Hematopoietic multipotent progenitor cell (in vitro differentiated cells): ENCODE measurements around the gene CRYBG2. TPM values are rescaled to one million over a fixed set of nuclear protein-coding genes. Genes with fewer than 3 reads are reported as not detected.
"Not testable (repeated sequence)": the region's sequence is repeated elsewhere in the genome, so short reads cannot be mapped to it uniquely, and the experiment has no call there.

Experiments
- DNase-seq, 3 donors: peaks; one replicate each; pipeline ENCODE4 v3.0.0-alpha.2; 2011 to 2015; ENCODE audit warnings: low read depth in 2 of 3, low spot score in 2 of 3
- total RNA-seq: library from RNA; depleted of rRNA; stranded (reverse); fragments of >200 nt; gene quantifications from one replicate; pipeline ENCODE4 v1.2.3, GENCODE V29; 2012

The CRYBG2 gene
- under 0.01 TPM for total RNA-seq

- DNase-seq, result no peak
Measured at GRCh38 chr1:26353976-26354820, at the start of gene CRYBG2. Gene CRYBG2, minus strand, starts transcription at chr1:26354130. Its CDS starts 7,473 bp downstream, at chr1:26346657.

DNA sequence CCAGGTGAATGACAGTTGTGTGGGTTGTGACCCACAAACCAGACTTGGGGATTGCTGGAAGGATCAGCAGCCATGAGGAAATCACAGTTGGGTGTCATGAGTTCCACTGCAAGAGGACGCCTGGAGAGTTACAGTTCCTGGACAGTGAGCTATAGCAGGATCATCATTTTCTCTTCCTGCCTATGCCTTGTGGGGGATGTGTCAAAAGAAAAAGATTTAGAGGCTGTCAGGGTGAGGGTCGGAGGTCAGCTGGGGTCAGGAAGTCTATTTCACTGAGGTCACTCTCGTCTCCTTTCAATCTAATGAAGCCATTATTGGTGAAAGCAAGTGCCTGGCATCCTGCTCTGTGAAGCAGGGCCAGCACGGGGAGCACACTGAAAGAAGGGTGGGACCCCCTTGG is 49.7 kb upstream of the CRYBG2 start:
- no peak for DNase-seq

DNA sequence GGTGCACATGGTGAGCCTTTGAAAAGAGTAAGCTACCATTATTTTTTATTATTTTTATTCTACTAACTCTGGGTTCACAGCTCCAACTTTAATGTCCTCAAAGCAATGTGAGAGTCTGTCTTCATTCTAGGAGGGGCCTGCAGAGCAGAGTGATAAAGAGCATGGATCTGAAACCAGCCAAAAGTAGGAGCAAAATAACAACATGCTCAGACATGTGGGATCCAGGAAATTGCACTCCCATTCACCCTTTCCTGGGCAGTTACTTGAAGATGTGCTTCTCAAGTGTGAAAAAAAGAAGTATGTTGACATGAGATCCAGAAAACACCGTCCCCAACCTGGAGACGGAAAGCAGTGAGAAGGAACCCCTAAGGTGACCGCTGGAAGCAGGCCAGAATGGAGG is 48.0 kb upstream of the CRYBG2 start:
- no peak for DNase-seq

DNA sequence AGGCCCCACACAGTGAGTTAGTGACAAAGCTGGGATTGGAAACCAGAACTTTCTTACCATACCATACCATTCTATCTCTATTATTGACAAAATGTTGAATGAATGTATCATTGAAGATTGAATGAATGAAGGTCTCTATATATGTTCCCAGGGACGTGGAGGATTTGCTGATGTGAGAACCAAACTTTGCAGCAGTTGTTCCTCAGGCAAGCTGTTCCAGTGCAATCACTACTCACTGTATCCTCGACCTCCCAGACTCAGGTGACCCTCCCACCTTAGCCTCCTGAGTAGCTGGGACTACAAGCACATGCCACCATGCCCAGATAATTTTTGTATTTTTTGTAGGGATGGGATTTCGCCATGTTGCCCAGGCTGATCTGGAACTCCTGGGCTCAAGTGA is 45.1 kb upstream of the CRYBG2 start:
- DNase-seq, result no peak

- DNase-seq, result no peak
Measured at GRCh38 chr1:26395754-26396153, 41.8 kb upstream of the CRYBG2 start.

GRCh38 chr1:26391450-26391849 is 37.5 kb upstream of the CRYBG2 start:
- DNase-seq, result peak in 2 of 3 donors; percentile 66 to 83

- no peak for DNase-seq
Measured at GRCh38 chr1:26389604-26390247, 35.8 kb upstream of the CRYBG2 start.

GRCh38 chr1:26388791-26389445 is 35.0 kb upstream of the CRYBG2 start:
- DNase-seq, result no peak

DNA sequence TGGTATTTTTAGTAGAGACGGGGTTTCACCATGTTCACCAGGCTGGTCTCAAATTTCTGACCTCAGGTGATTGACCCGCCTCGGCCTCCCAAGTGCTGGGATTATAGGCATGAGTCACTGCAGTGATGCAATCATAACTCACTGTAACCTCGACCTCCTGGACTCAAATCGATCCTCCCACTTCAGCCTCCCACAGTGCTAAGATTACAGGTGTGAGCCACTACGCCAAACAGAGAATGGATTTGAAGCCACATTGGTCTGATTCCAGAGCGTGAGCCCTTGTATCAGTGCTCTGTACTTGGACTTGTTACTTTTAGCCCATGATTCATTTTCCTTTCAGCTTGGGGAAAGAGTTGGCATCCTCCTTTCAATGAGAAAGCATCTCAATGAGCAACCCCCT is 33.5 kb upstream of the CRYBG2 start:
- no peak for DNase-seq

GRCh38 chr1:26385063-26385462 is 31.1 kb upstream of the CRYBG2 start:
- DNase-seq, result not testable (repeated sequence)

- DNase-seq, result no peak
Measured at GRCh38 chr1:26384076-26384475, 30.1 kb upstream of the CRYBG2 start.

- DNase-seq, result no peak
Measured at GRCh38 chr1:26378879-26379251, 24.9 kb upstream of the CRYBG2 start.

DNA sequence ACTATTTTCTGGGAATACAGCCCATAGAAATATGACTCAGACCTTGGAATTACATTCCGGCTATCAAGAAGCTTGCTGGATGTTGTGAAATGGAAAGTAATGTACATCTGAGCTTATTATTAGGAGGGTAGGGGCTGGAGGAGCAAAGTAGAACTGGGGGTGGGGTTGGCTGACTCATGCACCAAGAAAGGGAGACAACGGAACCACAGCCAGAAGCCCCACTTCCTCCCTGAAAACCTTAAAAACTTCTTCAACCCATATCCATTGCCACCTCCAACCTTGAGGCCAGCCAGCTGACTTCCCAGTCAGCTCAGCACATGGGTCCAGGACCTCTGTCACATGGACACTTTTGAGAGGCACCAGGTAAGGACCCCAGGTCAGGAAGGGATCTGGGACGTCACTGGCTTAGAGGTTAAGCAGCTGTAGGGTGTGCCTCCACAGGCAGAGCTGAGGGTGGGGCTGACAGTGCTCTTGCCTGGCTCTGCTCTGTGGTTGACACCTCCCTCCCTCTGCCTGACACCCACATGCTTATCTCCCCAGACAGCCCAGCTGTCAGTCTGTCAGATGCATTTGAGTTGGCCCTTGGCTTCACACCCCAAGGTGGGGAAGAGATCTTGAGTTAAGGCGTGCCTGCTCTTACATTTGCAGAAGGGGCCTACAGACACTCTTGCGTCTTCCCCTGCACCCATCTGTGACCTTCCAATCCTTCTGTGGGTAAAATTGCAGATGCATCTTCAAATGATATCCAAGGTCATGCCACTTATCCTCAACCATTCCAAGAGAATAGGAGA is 24.4 kb upstream of the CRYBG2 start:
- peak; percentile 57 to 92 (median 79) for DNase-seq

GRCh38 chr1:26376050-26376449 is 22.1 kb upstream of the CRYBG2 start:
- no peak for DNase-seq

DNA sequence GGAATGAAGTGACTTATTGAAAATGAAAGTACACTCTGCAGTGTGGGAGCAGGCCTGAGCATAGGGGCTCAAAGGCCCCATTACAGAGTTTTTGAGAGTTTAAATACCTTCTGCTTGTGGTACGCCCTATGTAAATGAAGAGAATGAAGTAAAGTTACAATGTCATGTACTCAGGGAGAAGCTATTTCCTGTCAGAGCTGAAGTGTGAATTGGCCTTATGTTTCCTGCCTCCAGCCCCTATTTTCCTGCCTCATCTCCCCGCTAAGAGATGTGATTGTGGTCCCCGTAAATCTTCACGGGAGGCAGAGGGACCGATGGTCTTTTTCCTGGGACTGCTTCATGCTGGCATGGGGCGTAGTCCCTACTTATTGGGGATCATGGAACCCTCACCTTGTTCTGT is 21.2 kb upstream of the CRYBG2 start:
- peak in 1 of 3 donors; percentile 45 for DNase-seq

DNA sequence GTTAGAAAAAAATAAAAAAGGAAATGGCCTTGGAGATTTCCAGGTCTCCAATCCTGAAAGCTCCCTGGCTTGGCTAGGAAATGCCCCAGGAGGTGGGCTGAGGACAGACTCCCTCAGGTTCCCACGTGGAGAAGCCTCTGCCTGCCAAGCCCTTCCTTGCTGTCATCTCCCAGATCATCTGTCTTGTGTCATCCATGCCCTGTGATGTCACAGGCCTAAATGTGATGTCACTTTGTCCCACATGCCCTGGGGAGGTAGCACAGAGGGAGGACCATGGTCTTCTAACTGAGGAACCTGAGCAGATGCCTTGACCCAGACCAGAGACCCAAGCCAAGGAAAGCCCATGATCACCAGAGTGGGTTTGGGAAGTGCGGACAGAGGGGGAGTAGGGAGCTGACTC is 20.4 kb upstream of the CRYBG2 start:
- DNase-seq, result not testable (repeated sequence)

DNA sequence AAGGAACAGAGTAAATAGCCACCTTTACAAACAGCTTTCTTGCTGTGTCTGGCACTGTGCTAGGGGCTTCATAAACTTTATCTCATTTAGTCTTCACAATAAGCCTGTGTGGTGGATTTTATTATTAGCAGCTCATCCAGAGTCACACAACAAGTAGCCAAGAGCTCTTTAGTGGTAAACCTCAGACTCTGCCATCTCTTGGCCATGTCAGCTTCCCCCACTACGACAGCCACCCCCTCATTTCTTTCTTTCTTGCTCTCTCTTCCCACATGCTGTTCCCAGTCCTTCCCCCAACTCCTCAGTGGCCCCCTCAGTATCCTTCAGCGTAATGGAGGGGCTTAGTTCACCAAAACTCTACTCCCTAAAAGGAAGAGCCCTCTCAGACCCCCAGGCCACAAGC is 19.9 kb upstream of the CRYBG2 start:
- DNase-seq, result no peak

- no peak for DNase-seq
Measured at GRCh38 chr1:26373281-26373680, 19.4 kb upstream of the CRYBG2 start.

DNA sequence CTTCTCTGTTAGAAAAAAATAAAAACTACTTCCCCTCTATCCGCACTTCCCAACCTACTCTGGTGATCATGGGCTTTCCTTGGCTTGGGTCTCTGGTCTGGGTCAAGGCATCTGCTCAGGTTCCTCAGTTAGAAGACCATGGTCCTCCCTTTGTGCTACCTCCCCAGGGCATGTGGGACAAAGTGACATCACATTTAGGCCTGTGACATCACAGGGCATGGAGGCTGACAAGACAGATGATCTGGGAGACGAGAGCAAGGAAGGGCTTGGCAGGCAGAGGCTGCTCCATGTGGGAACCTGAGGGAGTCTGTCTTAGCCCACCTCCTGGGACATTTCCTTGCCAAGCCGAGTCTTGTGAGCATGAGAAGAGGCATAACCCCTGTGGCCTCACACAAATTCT is 18.7 kb upstream of the CRYBG2 start, which contains the start of gene ZNF683:
TSS of gene ZNF683 (minus strand) at position 140 of the 400 bp plus-strand sequence. CDS start 4,179 bp downstream, outside the sequence.
- not testable (repeated sequence) for DNase-seq

GRCh38 chr1:26372039-26372438 is 18.1 kb upstream of the CRYBG2 start:
- no peak for DNase-seq
